Liver (tissue), 9 donors: ENCODE data around the gene PIGR. TPM values are rescaled to one million over a fixed set of nuclear protein-coding genes. Genes with fewer than 3 reads are reported as not detected.

ENCODE experiments used
- DNase-seq: peaks from one replicate; pipeline ENCODE4 v3.0.0-alpha.2; 2017; ENCODE audit warnings: low spot score
- H3K27ac ChIP-seq, 2 donors: one replicate each; pipeline ENCODE4 v1.7.0; 2013; ENCODE audit warnings: inconsistent platforms in 2 of 2, low read length in 2 of 2, control low read depth in 1 of 2, low read depth in 1 of 2, mild to moderate bottlenecking in 1 of 2
- H3K27me3 ChIP-seq, 4 donors: one replicate each; pipeline versions ENCODE4 v1.6.1 to v1.7.0; 2013; ENCODE audit warnings: low read length in 3 of 4, inconsistent platforms in 1 of 4, mild to moderate bottlenecking in 1 of 4, moderate library complexity in 1 of 4; ENCODE audit not compliant: control insufficient read depth in 4 of 4, insufficient read depth in 4 of 4
- H3K36me3 ChIP-seq, 4 donors: one replicate each; pipeline versions ENCODE4 v1.6.1 to v1.7.0; 2013; ENCODE audit warnings: low read length in 3 of 4, mild to moderate bottlenecking in 3 of 4, low read depth in 1 of 4, moderate library complexity in 1 of 4; ENCODE audit not compliant: control insufficient read depth in 4 of 4, insufficient read depth in 3 of 4
- H3K4me1 ChIP-seq, 4 donors: one replicate each; pipeline versions ENCODE4 v1.6.1 to v1.7.0; 2013; ENCODE audit warnings: low read length in 3 of 4, mild to moderate bottlenecking in 3 of 4, moderate library complexity in 1 of 4; ENCODE audit not compliant: control insufficient read depth in 4 of 4, insufficient read depth in 4 of 4
- H3K4me3 ChIP-seq, 3 donors: one replicate each; pipeline versions ENCODE4 v1.6.1 to v1.7.0; 2013; ENCODE audit warnings: low read length in 3 of 3, control low read depth in 1 of 3, low read depth in 1 of 3, mild to moderate bottlenecking in 1 of 3
- H3K9ac ChIP-seq, 2 donors: one replicate each; pipeline ENCODE4 v1.7.0; 2013; ENCODE audit warnings: low read length in 2 of 2, mild to moderate bottlenecking in 2 of 2, moderate library complexity in 2 of 2, control low read depth in 1 of 2, low read depth in 1 of 2
- H3K9me3 ChIP-seq, 4 donors: one replicate each; pipeline versions ENCODE4 v1.6.1 to v1.7.0; 2013; ENCODE audit warnings: low read length in 3 of 4; ENCODE audit not compliant: control insufficient read depth in 4 of 4
- ATF3 ChIP-seq: IDR thresholded peaks from 2 replicates; pipeline ENCODE4 v1.6.1; 2016; ENCODE audit warnings: antibody characterized with exemption
- CTCF ChIP-seq: fragments of 150-350 bp; IDR thresholded peaks from 2 replicates; pipeline ENCODE4 v1.5.1; 2017; ENCODE audit warnings: improper control_type of control experiment, low read depth, low read length; ENCODE audit not compliant: missing input control
- FOXA2 ChIP-seq: IDR thresholded peaks from 2 replicates; pipeline ENCODE4 v1.6.1; 2016; ENCODE audit warnings: antibody characterized with exemption
- GABPA ChIP-seq, 2 donors: IDR thresholded peaks in 1 of 2; conservative IDR thresholded peaks in 1 of 2; 2 replicates each; pipeline ENCODE4 v1.6.1; 2016; ENCODE audit warnings: antibody characterized with exemption in 2 of 2, mild to moderate bottlenecking in 1 of 2, moderate library complexity in 1 of 2
- HNF4G ChIP-seq: IDR thresholded peaks from 2 replicates; pipeline ENCODE4 v1.6.1; 2016; ENCODE audit warnings: antibody characterized with exemption
- MAX ChIP-seq: IDR thresholded peaks from 2 replicates; pipeline ENCODE4 v1.6.1; 2016; ENCODE audit warnings: antibody characterized with exemption
- NR2F2 ChIP-seq: IDR thresholded peaks from 2 replicates; pipeline ENCODE4 v1.6.1; 2016; ENCODE audit warnings: antibody characterized with exemption
- RAD21 ChIP-seq, 2 donors: IDR thresholded peaks; 2 replicates each; pipeline ENCODE4 v1.6.1; 2016; ENCODE audit warnings: antibody characterized with exemption in 2 of 2, mild to moderate bottlenecking in 2 of 2
- REST ChIP-seq: IDR thresholded peaks from 2 replicates; pipeline ENCODE4 v1.6.1; 2016; ENCODE audit warnings: antibody characterized with exemption, mild to moderate bottlenecking
- WGBS: extraction: QIAGEN DNeasy Blood & Tissue Kit; methylation state at CpG from one replicate; pipeline ENCODE4 v1.1.7; 2013; 5-methylcytosine and 5-hydroxymethylcytosine counted together
- polyA plus RNA-seq, 2 donors: library from polyadenylated mRNA; stranded (reverse) in 1 of 2; unstranded in 1 of 2; fragments of 200-250 nt in 1 of 2; fragments of >200 nt in 1 of 2; fragmentation: Nextera tagmentation in 1 of 2; extraction: Ambion mirVana in 1 of 2; gene quantifications; one replicate each; pipeline versions ENCODE4 v1.2.1 to v1.2.3, GENCODE V29; 2013 to 2015
- total RNA-seq, 2 donors: library from RNA; depleted of rRNA; stranded (reverse); fragments of >200 nt; gene quantifications; one replicate each; pipeline ENCODE4 v1.2.3, GENCODE V29; 2014
- donor health status: healthy.
- donor health status: healthy.
- donor health status: healthy.
- donor health status: healthy.
- donor health status: healthy.

Gene PIGR
- total and polyA plus RNA-seq, 4 donors: 0.09 to 43.3 (median 14.1) TPM

- no peaks in the 10 kb centered on the region for H3K36me3 ChIP-seq
- H3K9ac ChIP-seq: no peak overlapping the region
- 19% methylated on average over 4 of the region's 4 CpGs for WGBS
- no peak overlapping the region for H3K4me3 ChIP-seq
- TF ChIP-seq RAD21 (IDR thresholded peaks at IDR 0.05) (peak; percentile 96), CTCF (peak; percentile 91), ATF3 (no peak), NR2F2 (no peak), GABPA (IDR thresholded peaks at IDR 0.05 in 1 of 2, conservative IDR thresholded peaks at IDR 0.05 in 1 of 2) (no peak), FOXA2 (no peak)
- peak; percentile 76 for DNase-seq
- no peak overlapping the region for H3K27ac ChIP-seq
- H3K27me3 ChIP-seq: no peaks in the 10 kb centered on the region
- no peaks in the 10 kb centered on the region for H3K9me3 ChIP-seq
- H3K4me1 ChIP-seq: no peaks in the 10 kb centered on the region
Measured at GRCh38 chr1:206982216-206982615, 36.0 kb upstream of the PIGR start.

- 55% methylated on average over 3 of the region's 3 CpGs for WGBS
- H3K27ac ChIP-seq: no peak overlapping the region
- H3K27me3 ChIP-seq: no peaks in the 10 kb centered on the region
- no peak overlapping the region for H3K9ac ChIP-seq
- H3K4me1 ChIP-seq: no peaks in the 10 kb centered on the region
- TF ChIP-seq HNF4G (no peak), MAX (no peak), REST (peak; percentile 69), CTCF (peak; percentile 78), RAD21 (IDR thresholded peaks at IDR 0.05) (peak; percentile 94 to 98)
- H3K9me3 ChIP-seq: no peaks in the 10 kb centered on the region
- no peak overlapping the region for H3K4me3 ChIP-seq
- H3K36me3 ChIP-seq: no peaks in the 10 kb centered on the region
- DNase-seq: no peak
Measured at GRCh38 chr1:206979379-206980043, 33.2 kb upstream of the PIGR start.
